HG03342 (cell line): ENCODE measurements around the gene ZC3H7A.

ENCODE experiments used
- ATAC-seq: cut with Tn5 transposase; IDR thresholded peaks from one replicate; pipeline ENCODE4 v1.9.1; 2021; ENCODE audit warnings: mild to moderate bottlenecking, moderate library complexity; ENCODE audit not compliant: unreplicated experiment

Gene ZC3H7A

DNA sequence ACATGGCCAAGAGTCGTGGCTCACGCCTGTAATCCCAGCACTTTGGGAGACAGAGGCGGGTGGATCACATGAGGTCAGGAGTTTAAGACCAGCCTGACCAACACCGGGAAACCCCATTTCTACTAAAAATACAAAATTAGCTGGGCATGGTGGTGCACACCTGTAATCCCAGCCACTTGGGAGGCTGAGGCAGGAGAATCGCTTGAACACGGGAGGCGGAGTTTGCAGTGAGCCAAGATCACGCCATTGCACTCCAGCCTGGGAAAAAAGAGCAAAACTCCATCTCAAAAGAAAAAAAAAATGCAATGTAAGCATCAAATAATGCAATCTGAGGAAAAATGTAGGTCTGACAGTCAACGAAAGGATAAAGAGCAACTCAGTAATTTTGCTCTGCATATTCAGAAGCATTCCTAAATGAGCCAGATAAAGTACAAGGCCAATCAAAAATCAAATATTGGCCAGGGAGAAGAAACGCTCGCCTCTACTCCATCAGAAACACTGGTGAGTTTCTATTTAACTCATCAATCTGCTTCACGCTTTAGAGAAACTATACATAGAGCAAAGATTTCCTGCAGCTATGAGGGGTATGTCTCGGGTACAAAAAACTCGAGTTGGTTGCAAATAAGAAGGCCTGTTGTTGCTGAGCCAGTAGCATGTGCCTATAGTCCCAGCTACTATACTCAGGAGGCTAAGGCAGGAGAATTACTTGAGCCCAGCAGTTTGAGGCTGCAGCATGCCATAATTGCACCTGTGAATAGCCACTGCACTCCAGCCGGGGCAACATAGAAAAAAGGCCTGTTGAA is 58.1 kb downstream of the ZC3H7A start:
- no peak for ATAC-seq

DNA sequence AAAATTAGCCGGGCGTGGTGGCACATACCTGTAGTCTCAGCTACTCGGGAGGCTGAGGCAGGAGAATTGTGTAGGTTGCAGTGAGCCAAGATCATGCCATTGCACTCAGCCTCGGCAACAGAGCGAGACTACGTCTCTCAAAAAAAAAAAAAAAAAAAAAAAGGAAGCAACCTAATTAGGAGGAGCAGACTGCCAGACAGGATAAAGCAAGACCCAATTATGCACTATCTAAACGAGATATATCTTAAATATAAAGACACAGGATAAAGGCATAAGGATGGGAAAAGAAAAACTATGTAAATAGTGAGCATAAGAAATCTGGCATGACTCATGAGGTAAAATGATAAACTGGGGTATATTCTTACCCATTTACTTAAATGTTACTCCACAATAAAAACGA is 59.3 kb downstream of the ZC3H7A start:
- ATAC-seq: no peak

DNA sequence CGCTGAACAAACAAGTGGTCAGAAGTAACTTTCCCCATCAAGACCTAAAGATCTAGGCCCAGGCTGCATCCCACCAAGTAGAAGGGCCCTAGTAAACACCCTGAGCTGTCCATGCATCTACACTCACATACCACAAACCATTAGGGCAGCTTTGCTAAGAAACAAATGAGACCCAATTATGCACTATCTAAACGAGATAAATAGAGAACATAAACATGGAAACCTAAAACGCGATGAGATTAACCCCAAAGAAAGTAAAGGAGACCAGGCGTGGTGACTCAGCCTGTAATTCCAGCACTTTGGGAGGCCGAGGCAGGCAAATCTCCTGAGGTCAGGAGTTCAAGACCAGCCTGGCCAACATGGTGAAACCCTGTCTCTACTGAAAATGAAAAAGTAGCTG is 60.2 kb downstream of the ZC3H7A start:
- no peak for ATAC-seq

DNA sequence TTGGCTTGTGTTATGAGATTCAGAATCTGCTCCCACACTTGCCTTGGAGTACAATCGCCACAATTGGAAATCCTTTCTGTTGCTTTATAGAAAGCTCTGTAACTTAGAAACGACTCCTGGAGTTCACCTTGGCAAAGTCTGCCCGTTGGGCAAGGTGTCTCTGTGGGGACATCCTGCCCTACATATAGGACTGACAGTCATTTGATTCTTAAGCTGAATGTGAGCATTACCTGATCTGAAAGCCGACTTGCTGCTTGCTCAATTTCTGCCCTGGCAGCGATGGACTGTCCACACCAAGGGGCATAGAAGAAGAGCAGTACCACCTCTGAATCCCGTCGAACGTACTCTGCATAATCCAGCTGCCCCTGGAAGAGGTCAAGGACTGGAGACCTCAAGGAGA is 61.3 kb downstream of the ZC3H7A start:
- no peak for ATAC-seq

DNA sequence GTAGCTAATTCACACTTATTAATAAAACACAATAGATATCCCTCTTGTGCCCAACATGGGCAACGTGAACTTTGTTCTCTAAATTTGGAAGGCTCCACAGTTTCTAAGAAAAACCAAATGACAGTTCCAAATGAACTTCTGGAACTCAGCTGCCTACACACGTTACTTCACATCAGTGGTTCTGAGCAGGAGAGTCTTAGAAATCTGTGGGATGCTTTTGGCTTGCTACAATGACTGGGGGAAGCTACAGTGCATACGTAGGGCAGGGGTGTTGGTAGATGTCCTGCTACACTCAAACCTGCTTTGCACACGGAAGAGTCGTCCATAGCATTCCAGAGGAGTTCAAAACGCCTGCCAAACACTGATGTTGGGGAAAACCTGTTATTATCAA is 62.4 kb downstream of the ZC3H7A start:
- no peak for ATAC-seq

DNA sequence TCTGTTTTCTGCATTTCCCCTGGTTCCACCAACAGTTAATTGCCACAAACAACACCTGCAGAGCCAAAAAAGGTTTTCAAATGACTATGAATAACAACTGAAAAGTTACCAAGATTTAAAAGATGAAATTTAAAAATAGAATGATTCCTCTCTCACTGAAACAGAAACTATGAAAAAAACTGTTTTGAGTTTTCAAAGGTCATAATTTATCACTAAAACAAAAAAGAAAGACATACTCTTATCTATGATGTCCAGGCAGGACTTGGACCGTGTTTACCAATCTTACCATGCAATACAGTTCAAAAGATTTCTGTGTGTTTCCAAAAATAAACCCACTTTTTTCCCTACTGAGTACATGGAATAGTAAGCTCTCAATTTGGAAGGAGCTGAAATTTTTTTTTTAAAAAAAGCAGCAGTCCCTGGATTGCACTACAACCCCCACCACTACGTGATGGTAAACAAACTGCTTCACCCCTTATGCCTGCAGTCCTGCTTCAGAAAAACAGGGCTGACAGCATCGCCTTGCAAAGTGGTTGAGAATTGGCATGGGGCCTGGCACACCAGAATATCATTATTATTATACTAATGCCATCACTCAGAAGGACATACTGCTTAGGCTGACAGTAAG is 62.9 kb downstream of the ZC3H7A start:
- no peak for ATAC-seq

DNA sequence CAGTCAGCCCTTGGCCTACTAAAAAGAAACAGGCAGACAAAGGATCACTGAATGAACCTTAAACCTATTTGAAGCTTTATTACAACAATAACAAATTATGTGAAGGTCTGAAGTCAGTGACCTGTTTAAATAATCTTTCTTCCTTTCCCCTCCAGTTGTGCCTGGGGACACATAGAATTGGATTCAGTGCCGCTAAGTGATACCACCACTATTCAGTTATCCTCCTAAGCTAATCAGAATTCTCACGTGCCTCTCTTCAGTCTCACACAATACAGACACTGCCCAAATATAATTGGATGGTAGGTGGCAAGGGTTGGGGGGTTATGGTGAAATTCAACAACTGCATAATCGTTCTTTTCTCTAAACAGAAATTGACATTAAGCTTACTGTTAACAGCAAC is 65.8 kb downstream of the ZC3H7A start:
- ATAC-seq: no peak

DNA sequence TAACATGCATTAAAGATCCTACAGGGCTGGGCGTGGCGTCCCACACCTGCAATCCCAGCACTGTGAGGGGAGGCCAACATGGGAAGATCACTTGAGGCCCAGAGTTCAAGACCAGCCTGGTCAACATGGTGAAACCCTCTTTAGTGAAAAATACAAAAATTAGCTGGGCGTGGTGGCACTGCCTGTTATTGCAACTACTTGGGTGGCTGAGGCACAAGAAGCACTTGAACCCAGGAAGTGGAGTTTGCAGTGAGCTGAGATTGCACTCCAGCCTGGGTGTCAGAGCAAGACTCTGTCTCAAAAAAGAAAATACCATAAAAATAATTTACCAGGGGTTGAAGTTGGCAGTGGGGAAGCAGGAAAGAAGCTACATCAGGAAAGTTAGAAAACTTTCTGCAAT is 67.3 kb downstream of the ZC3H7A start:
- no peak for ATAC-seq

DNA sequence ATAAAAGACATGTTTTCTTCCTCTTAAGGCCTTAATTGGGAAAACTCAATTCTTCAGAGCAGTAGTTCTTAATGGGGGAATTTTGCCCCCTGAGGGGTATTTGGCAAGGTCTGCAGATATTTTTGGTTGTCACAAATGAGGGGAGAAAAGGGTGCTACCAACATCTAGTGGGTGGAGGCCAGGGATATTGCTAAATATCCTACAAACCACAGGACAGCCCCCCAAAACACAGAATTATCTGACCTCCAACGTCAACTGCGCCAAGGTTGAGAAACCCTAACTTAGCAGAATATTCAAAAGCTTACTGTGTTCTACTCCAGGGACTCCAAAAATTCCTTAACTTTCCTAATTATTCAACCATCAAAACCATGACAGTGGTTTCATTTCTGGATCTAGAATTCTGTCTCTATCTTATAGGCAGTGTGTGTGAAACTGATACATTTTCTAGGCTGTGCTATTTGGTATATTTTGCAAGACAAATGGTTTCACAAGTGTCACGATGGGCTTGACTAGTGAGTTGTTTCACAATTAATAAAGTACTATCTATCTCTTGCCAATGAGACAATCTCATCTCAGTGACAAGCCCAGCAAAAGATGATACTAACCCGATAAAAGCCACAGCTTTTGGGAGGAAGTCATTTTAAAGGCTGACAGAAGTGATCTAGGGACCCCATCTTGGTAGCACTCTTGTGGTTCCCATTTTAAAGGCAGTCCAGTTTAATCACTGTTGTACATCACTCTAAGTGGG is 69.1 kb downstream of the ZC3H7A start:
- ATAC-seq: no peak

DNA sequence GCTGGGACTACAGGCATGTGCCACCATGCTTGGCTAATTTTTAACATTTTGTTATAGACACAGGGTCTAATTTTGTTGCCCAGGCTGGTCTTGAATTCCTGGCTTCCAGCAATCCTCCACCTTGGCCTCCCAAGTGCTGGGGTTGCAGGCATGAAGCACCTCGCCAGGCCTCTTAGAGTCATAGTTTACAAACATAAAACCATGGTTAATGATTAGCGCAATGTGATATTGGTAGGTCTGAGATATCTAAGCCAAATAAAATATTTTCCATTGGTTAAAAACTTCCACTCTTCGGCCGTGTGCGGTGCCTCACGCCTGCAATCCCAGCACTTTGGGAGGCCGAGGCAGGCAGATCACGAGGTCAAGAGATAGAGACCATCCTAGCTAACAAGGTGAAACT is 71.0 kb downstream of the ZC3H7A start:
- ATAC-seq: no peak

DNA sequence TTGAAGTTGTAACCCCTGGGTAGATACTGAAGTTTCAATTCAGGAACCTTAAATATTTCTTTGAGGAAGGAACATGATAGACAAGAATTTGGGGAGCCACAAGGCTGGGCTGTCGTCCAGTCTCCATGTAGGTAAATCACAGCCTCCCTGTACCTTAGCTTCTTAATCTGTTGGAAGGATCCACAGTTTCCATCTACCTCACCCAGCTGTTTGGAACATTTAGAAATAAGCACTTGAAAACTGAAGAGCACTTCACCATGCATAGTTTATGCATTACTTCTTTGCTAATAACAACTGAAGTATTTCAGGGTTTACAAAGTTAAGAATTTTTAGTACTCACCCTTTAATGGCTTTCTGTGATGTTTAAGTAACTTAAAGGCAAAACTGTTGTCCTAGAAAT is 71.6 kb downstream of the ZC3H7A start:
- ATAC-seq: no peak

DNA sequence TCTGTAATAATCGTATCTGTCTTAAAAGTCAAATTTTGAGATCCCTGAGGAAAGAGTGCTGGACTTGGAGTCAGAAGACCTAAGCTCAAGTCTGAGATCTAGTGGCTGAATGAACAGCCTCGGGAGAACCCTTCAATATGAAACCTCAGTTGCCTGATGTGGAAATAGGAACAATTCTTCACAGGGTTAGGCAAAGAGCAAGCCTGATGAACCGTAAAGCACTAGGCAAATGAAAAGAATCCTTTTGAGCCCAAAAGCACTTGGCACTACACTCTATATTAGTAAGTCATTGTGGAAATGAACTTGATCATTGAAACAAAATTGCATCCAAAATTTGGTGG is 74.6 kb downstream of the ZC3H7A start:
- ATAC-seq: no peak

DNA sequence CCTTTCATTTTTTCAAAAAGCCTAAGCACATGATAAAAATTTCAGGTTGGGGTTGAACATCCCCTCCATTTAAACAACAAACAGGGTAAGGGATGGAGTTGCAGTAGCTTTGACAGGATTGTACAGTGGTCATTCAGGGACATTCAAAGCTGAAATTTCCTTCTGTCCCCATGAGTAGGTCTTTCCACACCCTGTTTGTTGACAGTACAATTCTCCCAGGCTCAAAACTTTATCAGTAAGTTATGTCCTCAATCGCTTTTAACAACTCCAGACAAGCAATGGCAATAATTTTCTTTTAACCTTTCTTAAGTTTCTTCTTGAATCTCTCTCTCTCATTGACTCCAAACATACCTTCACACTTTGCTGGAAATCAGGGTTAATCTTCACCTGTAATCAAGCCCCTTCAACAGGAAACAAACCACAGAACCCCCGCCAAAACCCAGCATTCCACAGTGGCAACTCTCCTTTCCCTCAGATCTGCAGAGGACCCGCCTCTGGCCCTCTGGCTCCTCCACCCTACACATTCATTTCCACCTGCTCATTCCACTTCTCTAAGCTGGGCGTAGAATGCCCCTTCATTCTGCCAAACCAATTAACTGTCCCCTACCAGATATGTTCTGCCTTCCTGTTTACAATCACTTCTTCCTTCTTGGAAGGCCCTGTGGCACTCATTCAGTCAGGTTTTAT is 75.1 kb downstream of the ZC3H7A start:
- no peak for ATAC-seq

DNA sequence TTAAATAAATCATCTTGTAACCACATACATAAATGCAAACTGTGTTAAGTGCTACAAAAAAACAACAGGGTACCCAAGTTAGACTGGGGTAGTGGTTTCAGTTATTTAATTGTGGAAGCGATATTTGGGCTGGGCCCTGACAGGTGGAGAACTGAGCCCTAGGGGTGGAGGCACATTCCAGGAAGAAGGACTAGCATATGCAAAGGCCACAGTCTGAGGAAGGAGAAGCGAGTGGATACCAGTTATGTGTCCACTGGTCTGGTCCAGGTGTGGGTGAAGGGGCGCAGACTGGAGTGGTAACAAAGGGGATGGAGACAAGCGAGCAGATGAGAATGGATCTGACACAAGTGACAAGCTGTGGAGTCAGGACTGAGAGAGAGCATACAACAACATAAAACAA is 77.3 kb downstream of the ZC3H7A start:
- ATAC-seq: no peak

DNA sequence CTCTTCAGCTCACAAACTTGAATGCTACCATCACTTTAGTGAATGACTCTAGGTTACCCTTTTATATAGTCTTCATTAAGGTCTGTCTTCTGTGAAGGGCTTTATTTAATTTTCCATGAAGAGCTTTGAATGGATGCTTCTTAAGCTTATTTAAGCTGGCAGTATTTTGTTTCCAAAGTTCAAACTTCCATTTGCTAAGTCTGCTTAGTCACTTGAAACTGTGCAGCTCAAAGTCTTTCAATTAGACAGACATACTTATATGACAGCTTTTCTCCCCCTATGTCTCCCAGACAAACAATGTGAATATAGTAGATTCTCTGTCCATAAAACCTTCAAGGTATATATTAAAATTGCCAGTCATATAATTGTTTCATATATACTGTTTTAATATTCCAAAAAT is 77.9 kb downstream of the ZC3H7A start:
- ATAC-seq: no peak

DNA sequence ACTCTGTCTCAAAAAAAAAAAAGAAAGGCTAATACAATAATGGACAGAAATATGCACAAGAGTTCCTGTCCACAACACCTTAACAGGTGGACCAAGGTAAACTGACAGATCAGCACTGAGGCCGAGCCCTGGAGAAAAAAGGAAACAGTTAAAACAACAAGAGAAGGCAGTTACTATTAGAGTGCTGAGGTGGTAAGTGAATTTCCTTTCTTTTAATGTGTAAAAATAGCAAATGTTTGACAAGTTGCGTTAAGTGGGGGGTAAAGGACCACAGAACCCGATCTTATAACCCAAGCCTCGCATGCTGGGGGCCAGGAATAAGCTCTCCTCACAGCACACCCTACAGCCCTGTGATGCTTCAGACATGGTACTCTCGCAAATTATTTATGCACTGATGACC is 79.2 kb downstream of the ZC3H7A start:
- ATAC-seq: no peak

DNA sequence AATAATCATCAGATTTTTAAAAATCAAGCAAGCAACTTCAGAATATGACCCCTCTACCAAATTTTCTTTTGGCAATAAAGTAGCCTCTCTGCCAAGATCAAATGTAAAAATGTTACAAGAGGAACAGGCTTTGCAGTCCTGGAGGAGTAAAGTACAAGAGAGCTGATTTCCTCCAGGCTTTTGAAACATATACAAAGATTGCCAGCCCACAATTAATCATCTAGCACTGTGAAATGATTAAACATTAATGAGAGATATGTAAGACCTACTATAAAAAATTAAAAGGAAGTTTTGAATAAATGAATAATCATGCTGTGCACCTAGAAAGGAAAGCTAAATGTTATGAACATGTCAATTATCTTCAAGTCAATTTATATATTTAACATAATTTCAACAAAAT is 80.7 kb downstream of the ZC3H7A start:
- ATAC-seq: no peak

DNA sequence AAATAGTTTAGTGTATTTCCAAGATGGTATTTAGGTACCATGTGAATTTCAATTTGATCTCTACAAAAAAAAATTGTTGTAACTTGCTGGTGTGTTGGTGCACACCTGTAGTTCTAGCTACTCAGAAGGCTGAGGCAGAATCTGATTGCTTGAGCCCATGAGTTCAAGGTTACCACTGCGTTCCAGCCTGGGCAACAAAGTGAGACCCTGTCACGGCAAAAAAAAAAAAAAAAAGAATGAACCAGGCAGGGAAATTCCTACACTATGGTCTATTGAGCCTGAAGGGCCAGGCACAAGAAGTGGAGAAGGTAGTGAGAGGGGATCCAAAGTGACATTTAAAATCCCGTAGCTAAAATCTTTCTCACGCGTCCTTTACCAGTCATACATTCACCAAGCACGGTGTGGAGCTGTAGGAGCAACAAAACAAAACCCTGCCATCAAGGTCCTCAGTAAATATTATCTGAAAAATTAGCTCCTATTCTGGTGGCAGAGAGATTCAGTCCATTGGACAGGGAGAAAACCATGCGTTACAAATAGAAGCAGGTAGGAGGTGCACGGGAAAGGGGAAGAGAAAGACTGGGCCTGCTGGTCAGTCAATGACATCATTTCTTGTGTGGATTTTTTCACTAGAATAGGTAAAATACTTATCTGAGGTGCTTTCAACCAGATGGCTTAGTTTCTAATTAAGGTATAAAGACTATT is 81.7 kb downstream of the ZC3H7A start:
- no peak for ATAC-seq

DNA sequence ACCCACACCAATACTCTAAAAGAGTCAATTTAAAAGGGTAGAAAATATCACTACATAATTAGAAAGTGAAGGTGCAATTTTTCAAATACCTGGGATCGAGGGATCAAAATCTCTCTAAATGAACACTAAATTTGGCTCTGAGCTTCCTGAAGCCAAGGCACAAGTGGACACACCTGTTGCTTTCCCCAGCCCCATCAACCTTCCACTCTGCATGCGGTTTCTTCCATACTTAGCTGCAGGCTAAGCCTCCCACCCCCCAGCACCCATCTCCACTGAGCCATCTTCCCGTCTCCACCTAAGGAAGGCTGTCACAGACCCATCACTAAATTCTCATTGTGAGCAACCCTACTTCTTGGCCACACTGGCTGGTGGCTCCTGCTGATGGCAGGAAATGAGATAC is 84.9 kb downstream of the ZC3H7A start:
- ATAC-seq: no peak

DNA sequence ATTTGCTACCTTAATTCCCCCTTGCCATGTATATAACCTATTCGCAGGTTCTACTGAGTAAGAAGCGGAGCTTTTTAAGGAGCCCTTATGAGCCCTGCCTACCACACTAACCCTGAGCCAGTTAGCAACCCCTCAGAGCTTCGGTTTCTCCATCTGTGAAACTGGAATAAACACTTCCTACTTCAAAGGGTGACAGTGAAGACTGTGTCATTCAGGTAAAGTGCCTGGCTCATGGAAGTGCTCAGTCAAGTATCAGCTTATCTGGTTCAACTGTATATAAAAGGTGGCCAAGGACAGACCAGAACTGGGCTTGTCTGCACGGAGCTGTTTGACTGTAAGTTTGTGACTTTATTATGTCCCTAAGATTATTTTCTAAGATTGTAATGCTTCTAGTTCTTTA is 85.4 kb downstream of the ZC3H7A start:
- no peak for ATAC-seq

DNA sequence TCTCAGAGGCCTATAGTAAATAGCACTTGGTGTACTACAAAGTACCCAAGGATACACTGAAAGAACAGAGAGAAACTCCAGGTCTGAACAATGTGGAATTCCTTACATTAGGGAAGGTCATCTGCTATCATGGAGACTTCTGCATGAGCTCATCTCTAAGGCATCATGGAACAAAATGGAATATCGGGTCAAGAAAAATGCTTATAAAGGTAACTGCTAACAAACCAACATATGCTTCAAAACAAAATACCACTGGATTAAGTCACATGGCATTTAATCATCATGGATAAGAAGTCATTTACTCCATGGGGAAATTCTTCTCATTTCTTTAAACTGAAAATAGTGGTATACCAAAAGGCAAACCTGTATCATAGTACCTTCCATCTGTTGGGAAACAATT is 88.6 kb downstream of the ZC3H7A start:
- no peak for ATAC-seq
